Panc1 (cell line): ENCODE measurements around the gene HTATSF1.

Experiments
- CTCF ChIP-seq: fragments of 450-650 bp; IDR thresholded peaks from 2 replicates; pipeline ENCODE4 v1.5.1; 2017; ENCODE audit warnings: mild to moderate bottlenecking
- POLR2AphosphoS5 ChIP-seq: IDR thresholded peaks from 2 replicates; pipeline ENCODE4 v1.6.1; 2012; ENCODE audit warnings: mild to moderate bottlenecking, low read depth, low read length, moderate library complexity
- SIN3A ChIP-seq: IDR thresholded peaks from 2 replicates; pipeline ENCODE4 v1.6.1; 2012; ENCODE audit warnings: low read depth, mild to moderate bottlenecking, low read length, moderate library complexity, borderline replicate concordance; ENCODE audit not compliant: insufficient read depth

- TF ChIP-seq CTCF, result no peak
- TF ChIP-seq POLR2AphosphoS5, result no peak
- no peak for TF ChIP-seq SIN3A
Measured at GRCh38 chrX:136452614-136453013, 44.8 kb upstream of the HTATSF1 start.
